Measurements from ENCODE around the gene ITPR1. TPM values are rescaled to one million over a fixed set of nuclear protein-coding genes. Genes with fewer than 3 reads are reported as not detected.

The ITPR1 gene
- total and polyA plus RNA-seq, 2 of the 4 experiments (the other 2 are of a cell fraction): 1.8 to 5.7 TPM

DNA sequence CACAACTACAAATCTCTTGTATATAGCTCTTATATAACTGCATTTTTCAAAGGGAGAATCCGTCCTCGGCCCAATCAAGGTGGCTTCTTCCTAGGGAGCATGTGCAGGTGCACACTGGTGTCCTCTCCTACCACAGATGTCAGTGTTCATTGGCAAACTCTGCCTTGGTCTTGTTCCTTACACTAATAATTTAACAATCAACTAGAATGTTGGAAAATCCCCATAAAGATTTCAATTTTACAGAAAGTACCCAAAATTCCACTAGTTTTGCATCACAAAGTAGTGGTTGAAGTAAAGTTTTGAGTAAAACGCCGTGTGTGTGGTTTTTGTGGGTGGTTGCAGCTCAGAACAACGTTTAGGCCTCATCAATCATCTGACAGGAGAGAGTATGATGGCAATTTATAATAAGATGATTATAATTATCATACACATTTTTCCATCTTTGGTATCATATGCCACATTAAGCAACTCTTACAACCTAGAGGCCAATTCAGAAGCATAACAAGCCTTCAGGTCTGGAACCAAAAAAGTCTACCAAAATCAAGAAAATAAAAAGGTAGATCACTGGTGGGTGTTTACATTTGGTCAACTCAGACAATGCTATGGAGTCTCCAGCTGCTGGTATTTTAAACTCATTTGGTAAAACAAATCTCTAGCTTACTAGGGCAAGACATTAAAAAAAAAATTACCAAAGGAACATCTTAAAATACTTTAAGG lies 357.2 kb downstream of the ITPR1 start:
- Histone ChIP-seq H3K9ac (ENCODE audit: low read depth, low read length) (no peak overlapping the region), H3K79me1 (ENCODE audit: low read depth in 1 of 2, low read length in 2 of 2) (no peaks in the 10 kb centered on the region), H4K91ac (ENCODE audit: insufficient read depth, low read depth, low read length) (no peak overlapping the region), H3K14ac (replicated peaks; ENCODE audit: low read depth, low read length) (no peak overlapping the region), H3K23ac (ENCODE audit: low read depth, low read length) (no peak overlapping the region), H3K36me3 (ENCODE audit: control insufficient read depth, insufficient read depth, low read length) (no peaks in the 10 kb centered on the region), H2BK20ac (ENCODE audit: low read depth, low read length) (no peak overlapping the region), H2BK120ac (ENCODE audit: low read depth, low read length) (no peak overlapping the region), H3K4me1 (ENCODE audit: control insufficient read depth, insufficient read depth, low read length) (no peaks in the 10 kb centered on the region), H3K27ac (ENCODE audit: insufficient read depth, low read length) (no peak overlapping the region), H3K4ac (ENCODE audit: low read depth, low read length) (no peak overlapping the region), H3K18ac (ENCODE audit: low read depth, low read length) (no peak overlapping the region), H2BK5ac (ENCODE audit: low read depth, low read length, poor library complexity, severe bottlenecking) (no peak overlapping the region), H3K4me3 (ENCODE audit: insufficient read depth, low read depth, low read length) (no peak overlapping the region), H2AK9ac (replicated peaks; ENCODE audit: low read depth, low read length, poor library complexity) (no peak overlapping the region), H2AFZ (replicated peaks; ENCODE audit: low read length, poor library complexity) (no peak overlapping the region), H3K4me2 (ENCODE audit: low read depth, low read length) (no peak overlapping the region), H3K56ac (ENCODE audit: extremely low read depth, insufficient read depth, low read length) (no peak overlapping the region), H3K27me3 (ENCODE audit: control insufficient read depth, insufficient read depth, low read length) (no peaks in the 10 kb centered on the region), H3K9me3 (ENCODE audit: control insufficient read depth, insufficient read depth, low read length) (no peaks in the 10 kb centered on the region), H4K8ac (ENCODE audit: low read depth in 2 of 2, low read length in 2 of 2) (no peak overlapping the region), H2BK15ac (ENCODE audit: low read depth, low read length) (no peak overlapping the region), H2AK5ac (ENCODE audit: low read depth, low read length) (no peak overlapping the region), H4K5ac (ENCODE audit: low read depth, low read length) (no peak overlapping the region), H4K20me1 (ENCODE audit: insufficient read depth, low read length) (no peaks in the 10 kb centered on the region), H3K9me1 (ENCODE audit: insufficient read depth, low read length) (no peaks in the 10 kb centered on the region)
- TF ChIP-seq, protein P1, sequence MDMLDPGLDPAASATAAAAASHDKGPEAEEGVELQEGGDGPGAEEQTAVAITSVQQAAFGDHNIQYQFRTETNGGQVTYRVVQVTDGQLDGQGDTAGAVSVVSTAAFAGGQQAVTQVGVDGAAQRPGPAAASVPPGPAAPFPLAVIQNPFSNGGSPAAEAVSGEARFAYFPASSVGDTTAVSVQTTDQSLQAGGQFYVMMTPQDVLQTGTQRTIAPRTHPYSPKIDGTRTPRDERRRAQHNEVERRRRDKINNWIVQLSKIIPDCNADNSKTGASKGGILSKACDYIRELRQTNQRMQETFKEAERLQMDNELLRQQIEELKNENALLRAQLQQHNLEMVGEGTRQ (IDR thresholded peaks at IDR 0.05; ENCODE audit: low read depth, low read length): no peak
- WGBS, 2 experiments (ENCODE audit: extremely low coverage in 2 of 2, insufficient read length in 1 of 2): no CpG with 5 or more reads among the region's 5 CpGs
- in situ Hi-C loops (cut with MboI; ENCODE audit: low sequenced_read_pairs): no loop called here
- ChIA-PET CTCF (no interaction called here), POLR2A (ENCODE audit: unreplicated experiment) (no interaction called here)
- dilution Hi-C loops (cut with HindIII; ENCODE audit: low sequenced_read_pairs, unreplicated experiment): no loop called here
- intact Hi-C loops (cut with micrococcal nuclease): no loop called here
- BruUV-seq (replicated peaks): no TSS peak
- DNase-seq (no peak), ATAC-seq (ENCODE audit: low read depth) (no peak)
